ENCODE data around the gene UBE2K.
"Not testable (repeated sequence)": the region's sequence is repeated elsewhere in the genome, so short reads cannot be mapped to it uniquely, and the experiment has no call there.

The UBE2K gene

GRCh38 chr4:39655211-39655610 is 42.7 kb upstream of the UBE2K start:
- TF ChIP-seq ZNF70 (CRISPR knock-in tag; IDR thresholded peaks at IDR 0.05), result no peak
- TF ChIP-seq, protein P1, sequence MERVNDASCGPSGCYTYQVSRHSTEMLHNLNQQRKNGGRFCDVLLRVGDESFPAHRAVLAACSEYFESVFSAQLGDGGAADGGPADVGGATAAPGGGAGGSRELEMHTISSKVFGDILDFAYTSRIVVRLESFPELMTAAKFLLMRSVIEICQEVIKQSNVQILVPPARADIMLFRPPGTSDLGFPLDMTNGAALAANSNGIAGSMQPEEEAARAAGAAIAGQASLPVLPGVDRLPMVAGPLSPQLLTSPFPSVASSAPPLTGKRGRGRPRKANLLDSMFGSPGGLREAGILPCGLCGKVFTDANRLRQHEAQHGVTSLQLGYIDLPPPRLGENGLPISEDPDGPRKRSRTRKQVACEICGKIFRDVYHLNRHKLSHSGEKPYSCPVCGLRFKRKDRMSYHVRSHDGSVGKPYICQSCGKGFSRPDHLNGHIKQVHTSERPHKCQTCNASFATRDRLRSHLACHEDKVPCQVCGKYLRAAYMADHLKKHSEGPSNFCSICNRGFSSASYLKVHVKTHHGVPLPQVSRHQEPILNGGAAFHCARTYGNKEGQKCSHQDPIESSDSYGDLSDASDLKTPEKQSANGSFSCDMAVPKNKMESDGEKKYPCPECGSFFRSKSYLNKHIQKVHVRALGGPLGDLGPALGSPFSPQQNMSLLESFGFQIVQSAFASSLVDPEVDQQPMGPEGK (CRISPR knock-in tag; IDR thresholded peaks at IDR 0.05; ENCODE audit: borderline replicate concordance), result no peak
- no peak for TF ChIP-seq OSR1 (CRISPR knock-in tag; IDR thresholded peaks at IDR 0.05)
- TF ChIP-seq POU6F1 (CRISPR knock-in tag; IDR thresholded peaks at IDR 0.05; ENCODE audit: borderline replicate concordance, low read depth), result no peak
- TF ChIP-seq, protein P2, sequence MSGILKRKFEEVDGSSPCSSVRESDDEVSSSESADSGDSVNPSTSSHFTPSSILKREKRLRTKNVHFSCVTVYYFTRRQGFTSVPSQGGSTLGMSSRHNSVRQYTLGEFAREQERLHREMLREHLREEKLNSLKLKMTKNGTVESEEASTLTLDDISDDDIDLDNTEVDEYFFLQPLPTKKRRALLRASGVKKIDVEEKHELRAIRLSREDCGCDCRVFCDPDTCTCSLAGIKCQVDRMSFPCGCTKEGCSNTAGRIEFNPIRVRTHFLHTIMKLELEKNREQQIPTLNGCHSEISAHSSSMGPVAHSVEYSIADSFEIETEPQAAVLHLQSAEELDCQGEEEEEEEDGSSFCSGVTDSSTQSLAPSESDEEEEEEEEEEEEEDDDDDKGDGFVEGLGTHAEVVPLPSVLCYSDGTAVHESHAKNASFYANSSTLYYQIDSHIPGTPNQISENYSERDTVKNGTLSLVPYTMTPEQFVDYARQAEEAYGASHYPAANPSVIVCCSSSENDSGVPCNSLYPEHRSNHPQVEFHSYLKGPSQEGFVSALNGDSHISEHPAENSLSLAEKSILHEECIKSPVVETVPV (CRISPR knock-in tag; IDR thresholded peaks at IDR 0.05), result no peak
- TF ChIP-seq TOX (CRISPR knock-in tag; IDR thresholded peaks at IDR 0.05; ENCODE audit: borderline replicate concordance), result no peak
- no peak for TF ChIP-seq ZNF565 (CRISPR knock-in tag; conservative IDR thresholded peaks at IDR 0.05; ENCODE audit: low read depth)
- TF ChIP-seq ARNTL (CRISPR knock-in tag; IDR thresholded peaks at IDR 0.05; ENCODE audit: borderline replicate concordance, low read depth), result no peak
- TF ChIP-seq SNAI2 (CRISPR knock-in tag; IDR thresholded peaks at IDR 0.05), result no peak
- no peak for TF ChIP-seq ZFP3 (CRISPR knock-in tag; IDR thresholded peaks at IDR 0.05)
- no peak for TF ChIP-seq ESRRG (CRISPR knock-in tag; IDR thresholded peaks at IDR 0.05)
- no peak for TF ChIP-seq PPARA (CRISPR knock-in tag; IDR thresholded peaks at IDR 0.05; ENCODE audit: borderline replicate concordance)
- TF ChIP-seq RARB (CRISPR knock-in tag; IDR thresholded peaks at IDR 0.05), result no peak
- TF ChIP-seq ISL1 (CRISPR knock-in tag; IDR thresholded peaks at IDR 0.05), result no peak
- no peak for TF ChIP-seq BACH2 (CRISPR knock-in tag; IDR thresholded peaks at IDR 0.05; ENCODE audit: borderline replicate concordance)
- no peak for ATAC-seq

- TF ChIP-seq TOX (CRISPR knock-in tag; IDR thresholded peaks at IDR 0.05; ENCODE audit: borderline replicate concordance), result no peak
- no peak for TF ChIP-seq SNAI2 (CRISPR knock-in tag; IDR thresholded peaks at IDR 0.05)
- no peak for TF ChIP-seq POU6F1 (CRISPR knock-in tag; IDR thresholded peaks at IDR 0.05; ENCODE audit: borderline replicate concordance, low read depth)
- no peak for TF ChIP-seq BACH2 (CRISPR knock-in tag; IDR thresholded peaks at IDR 0.05; ENCODE audit: borderline replicate concordance)
- no peak for TF ChIP-seq ZFP30 (CRISPR knock-in tag; IDR thresholded peaks at IDR 0.05)
- no peak for TF ChIP-seq GLIS3 (CRISPR knock-in tag; IDR thresholded peaks at IDR 0.05)
- TF ChIP-seq, protein P2 (CRISPR knock-in tag; IDR thresholded peaks at IDR 0.05), result no peak
- TF ChIP-seq ESRRG (CRISPR knock-in tag; IDR thresholded peaks at IDR 0.05), result no peak
- ATAC-seq, result no peak
Observed at GRCh38 chr4:39655876-39656275, 42.1 kb upstream of the UBE2K start.

DNA sequence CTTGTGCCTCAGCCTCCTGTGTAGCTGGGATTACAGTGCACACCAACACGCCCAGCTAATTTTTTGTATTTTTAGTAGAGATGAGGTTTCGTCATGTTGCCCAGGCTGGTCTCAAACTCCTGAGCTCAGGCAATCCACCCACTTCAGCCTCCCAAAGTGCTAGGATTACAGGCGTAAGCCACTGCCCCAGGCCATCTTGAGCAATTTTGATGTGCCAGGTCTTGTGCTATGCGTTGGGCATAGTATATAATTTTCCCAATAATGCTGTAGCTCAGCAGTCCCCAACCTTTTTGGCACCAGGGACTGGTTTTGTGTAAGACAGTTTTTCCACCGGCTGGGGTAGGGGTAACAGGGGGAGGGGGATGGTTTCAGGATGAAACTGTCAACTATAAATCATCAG is 41.3 kb upstream of the UBE2K start:
- ATAC-seq, result not testable (repeated sequence)

- TF ChIP-seq CREB5 (CRISPR knock-in tag; IDR thresholded peaks at IDR 0.05; ENCODE audit: low read depth), result no peak
- no peak for TF ChIP-seq GLIS3 (CRISPR knock-in tag; IDR thresholded peaks at IDR 0.05)
- no peak for TF ChIP-seq ESRRG (CRISPR knock-in tag; IDR thresholded peaks at IDR 0.05)
- no peak for TF ChIP-seq TCF4 (CRISPR knock-in tag; IDR thresholded peaks at IDR 0.05; ENCODE audit: borderline replicate concordance)
- no peak for TF ChIP-seq ISL1 (CRISPR knock-in tag; IDR thresholded peaks at IDR 0.05)
- TF ChIP-seq CSDC2 (CRISPR knock-in tag; IDR thresholded peaks at IDR 0.05), result no peak
- TF ChIP-seq PPARA (CRISPR knock-in tag; IDR thresholded peaks at IDR 0.05; ENCODE audit: borderline replicate concordance), result no peak
- TF ChIP-seq, protein P2 (CRISPR knock-in tag; IDR thresholded peaks at IDR 0.05), result no peak
- ATAC-seq, result no peak
Observed at GRCh38 chr4:39657465-39657864, 40.5 kb upstream of the UBE2K start.
